Omental fat pad (tissue), 4 donors: ENCODE data around the gene UMODL1. TPM values are rescaled to one million over a fixed set of nuclear protein-coding genes. Genes with fewer than 3 reads are reported as not detected.

Source experiments
- ATAC-seq: fragments of 150-250 bp; one replicate; pipeline ENCODE4 v1.9.1; 2016; ENCODE audit warnings: mild to moderate bottlenecking, moderate library complexity; ENCODE audit not compliant: low FRiP score
- DNase-seq: peaks from one replicate; pipeline ENCODE4 v3.0.0-alpha.2; 2019; ENCODE audit warnings: low spot score
- total RNA-seq, 4 donors: library from RNA; depleted of rRNA; stranded (reverse); fragments of >200 nt; gene quantifications; one replicate each; pipeline ENCODE4 v1.1.0, GENCODE V29; 2016
- TF ChIP-seq, protein P1 (sequence below), 3 donors: fragments of 450-650 bp; IDR thresholded peaks; one replicate each; pipeline ENCODE4 v1.5.1; 2016 to 2017; ENCODE audit warnings: antibody characterized with exemption in 3 of 3, mild to moderate bottlenecking in 3 of 3, moderate library complexity in 2 of 3

The UMODL1 gene
- total RNA-seq, 4 donors from 2014 or later, result not detected

DNA sequence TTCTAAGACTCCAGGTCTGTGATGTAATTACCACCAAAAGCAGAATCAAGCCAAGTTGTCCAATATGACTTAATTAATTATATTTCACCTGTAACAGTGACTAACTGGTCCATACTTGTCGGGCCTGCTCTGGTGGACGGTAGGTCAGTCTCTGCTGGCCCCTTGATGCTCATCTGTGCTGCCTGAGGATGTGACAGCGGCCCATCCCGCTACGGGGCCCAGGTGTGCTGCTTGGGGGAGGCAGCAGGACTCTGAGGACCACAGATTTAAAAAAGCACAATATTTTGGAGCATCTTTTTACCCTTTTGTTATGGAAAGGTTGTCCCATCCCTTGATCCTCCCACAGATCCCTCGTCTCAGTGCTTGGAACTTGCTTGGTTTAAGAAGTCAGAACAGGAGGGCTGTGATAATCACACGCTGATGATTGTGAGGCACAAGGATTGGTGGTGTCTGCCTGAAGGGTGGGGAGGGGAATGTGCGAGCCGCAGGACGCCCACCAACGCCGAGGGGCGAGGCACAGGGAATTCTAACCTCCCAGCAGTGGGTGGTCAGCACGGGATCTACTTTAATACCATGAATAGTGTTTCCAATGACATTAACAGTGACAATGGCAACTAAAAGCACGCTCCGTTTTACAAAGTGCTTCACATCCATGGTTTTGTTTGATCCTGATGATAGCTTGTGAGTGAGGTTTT, 27.8 kb upstream of the UMODL1 start:
- no peak for DNase-seq
- ATAC-seq, result no peak
- TF ChIP-seq, protein P1, sequence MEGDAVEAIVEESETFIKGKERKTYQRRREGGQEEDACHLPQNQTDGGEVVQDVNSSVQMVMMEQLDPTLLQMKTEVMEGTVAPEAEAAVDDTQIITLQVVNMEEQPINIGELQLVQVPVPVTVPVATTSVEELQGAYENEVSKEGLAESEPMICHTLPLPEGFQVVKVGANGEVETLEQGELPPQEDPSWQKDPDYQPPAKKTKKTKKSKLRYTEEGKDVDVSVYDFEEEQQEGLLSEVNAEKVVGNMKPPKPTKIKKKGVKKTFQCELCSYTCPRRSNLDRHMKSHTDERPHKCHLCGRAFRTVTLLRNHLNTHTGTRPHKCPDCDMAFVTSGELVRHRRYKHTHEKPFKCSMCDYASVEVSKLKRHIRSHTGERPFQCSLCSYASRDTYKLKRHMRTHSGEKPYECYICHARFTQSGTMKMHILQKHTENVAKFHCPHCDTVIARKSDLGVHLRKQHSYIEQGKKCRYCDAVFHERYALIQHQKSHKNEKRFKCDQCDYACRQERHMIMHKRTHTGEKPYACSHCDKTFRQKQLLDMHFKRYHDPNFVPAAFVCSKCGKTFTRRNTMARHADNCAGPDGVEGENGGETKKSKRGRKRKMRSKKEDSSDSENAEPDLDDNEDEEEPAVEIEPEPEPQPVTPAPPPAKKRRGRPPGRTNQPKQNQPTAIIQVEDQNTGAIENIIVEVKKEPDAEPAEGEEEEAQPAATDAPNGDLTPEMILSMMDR (IDR thresholded peaks at IDR 0.05), result no peak

DNA sequence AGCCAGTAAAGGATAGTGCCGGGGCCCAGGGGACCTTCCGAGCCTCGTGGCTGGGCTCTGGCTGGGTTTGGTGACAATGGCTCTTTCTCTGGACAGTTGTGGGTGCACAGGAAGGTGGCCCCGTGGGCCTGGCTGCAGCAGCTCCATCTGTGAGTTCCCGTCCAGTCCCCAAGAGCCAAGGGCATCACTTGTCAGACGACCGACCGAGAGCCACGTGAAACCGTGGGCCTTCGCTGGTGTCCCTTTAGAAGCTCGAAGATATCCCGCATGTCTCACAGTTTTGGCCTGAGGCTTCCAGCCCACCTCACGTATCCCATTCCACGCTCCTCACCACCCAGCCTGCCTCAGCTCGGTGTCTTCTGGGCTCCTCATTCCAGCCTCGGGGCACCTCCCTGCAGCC, 27.2 kb upstream of the UMODL1 start:
- TF ChIP-seq, protein P1 (IDR thresholded peaks at IDR 0.05), result no peak
- ATAC-seq (no peak), DNase-seq (no peak)

DNA sequence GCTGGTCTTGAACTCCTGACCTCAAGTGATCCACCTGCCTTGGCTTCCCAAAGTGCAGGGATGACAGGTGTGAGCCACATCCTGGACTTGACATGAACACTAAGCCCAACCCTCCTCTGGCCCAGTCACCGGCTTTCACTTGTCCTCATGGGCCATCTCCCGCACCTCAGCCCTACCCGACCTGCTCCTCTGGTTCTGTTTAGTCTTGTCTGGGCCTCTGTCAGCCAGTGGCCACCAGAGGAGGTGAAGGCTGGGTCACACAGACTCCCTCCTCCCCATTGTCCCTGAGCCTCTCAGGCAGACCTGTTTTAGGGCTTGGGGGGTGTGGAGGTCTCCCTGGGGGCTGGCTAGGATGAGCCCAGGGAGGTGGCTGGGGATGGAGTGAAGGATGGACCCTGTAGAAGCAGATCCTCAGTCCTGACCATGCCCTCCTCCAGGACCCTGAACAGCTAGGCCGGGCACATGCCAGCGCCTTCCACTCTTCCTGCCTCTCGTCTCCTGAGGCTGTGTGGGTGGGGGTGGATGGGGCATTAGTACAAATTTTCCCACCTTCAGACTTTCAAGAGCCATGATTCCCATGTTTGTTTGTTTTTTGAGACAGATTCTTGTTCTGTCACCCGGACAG, 26.1 kb upstream of the UMODL1 start:
- no peak for ATAC-seq
- no peak for DNase-seq

DNA sequence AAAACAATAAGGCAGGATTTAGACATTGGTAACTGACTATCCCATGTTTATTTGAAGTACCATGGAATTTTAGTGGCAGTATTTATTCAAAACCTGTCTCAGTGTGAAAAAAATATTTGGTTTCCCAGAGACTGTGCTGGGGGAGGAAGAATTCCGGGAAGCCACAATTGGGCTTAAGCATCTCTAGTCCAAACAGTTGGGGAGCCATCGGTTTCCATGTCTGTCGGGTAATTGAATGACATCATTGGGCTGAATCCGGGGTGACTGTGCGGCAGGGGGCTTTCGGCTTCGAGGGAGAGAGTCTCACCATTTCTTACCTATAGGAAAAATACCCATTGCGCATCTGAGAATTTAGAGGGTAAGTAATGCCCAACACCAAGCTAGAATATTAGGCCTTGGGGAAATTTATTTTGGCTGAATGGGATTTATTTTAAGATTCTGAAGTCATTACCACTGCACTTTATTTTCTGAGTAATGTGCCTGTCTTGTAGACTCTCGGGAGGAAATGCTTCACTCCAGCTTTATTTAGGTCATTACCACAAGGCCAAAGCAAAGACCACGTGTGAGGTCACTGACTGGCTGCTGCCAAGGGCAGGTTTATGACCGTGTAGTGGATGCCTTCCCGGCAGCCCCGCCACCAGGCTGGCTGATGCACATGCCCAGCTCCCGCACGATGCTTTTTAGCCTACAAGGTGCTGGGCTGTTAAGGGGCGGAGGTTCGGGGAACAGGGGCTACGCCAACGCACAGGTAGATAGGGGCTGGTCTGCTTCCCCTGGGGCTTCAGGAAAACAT, 23.1 kb upstream of the UMODL1 start:
- no peak for DNase-seq

More for the DNA sequence above, 26.1 kb upstream of the UMODL1 start:
- TF ChIP-seq, protein P1 (IDR thresholded peaks at IDR 0.05), result no peak

DNA sequence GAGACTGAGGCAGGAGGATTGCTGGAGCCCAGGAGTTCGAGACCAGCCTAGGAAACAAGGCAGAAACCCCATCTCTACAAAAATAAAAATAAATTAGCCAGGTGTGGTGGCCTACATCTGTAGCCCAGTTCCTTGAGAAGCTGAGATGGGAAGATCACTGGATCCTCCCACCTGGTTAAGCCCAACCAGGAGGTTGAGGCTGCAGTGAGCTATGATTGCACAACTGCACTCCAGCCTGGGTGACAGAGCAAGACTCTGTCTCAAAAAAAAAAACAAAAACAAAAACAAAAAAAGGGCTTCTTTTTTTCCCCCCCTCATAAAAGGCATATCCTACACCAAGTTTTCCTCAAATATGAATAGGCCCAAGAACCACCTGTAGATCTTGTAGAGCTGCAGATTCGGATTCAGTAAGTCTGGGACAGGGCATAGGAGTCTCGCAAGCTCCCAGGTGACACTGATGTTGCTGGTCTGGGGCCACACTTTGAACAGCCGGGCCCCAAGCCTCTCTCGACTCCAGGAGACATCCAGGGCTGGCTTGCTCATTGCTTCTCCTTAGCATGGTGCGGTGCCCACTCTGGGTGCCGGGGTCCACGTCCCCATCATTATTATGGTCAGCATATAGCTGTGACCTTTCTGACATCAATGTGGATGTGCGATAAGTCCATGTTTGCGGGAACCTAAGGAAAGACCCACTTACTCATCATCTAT, 22.1 kb upstream of the UMODL1 start:
- DNase-seq (no peak), ATAC-seq (no peak)
- TF ChIP-seq, protein P1 (IDR thresholded peaks at IDR 0.05), result no peak

More for the DNA sequence above, 23.1 kb upstream of the UMODL1 start:
- TF ChIP-seq, protein P1 (IDR thresholded peaks at IDR 0.05), result no peak
- ATAC-seq, result no peak

DNA sequence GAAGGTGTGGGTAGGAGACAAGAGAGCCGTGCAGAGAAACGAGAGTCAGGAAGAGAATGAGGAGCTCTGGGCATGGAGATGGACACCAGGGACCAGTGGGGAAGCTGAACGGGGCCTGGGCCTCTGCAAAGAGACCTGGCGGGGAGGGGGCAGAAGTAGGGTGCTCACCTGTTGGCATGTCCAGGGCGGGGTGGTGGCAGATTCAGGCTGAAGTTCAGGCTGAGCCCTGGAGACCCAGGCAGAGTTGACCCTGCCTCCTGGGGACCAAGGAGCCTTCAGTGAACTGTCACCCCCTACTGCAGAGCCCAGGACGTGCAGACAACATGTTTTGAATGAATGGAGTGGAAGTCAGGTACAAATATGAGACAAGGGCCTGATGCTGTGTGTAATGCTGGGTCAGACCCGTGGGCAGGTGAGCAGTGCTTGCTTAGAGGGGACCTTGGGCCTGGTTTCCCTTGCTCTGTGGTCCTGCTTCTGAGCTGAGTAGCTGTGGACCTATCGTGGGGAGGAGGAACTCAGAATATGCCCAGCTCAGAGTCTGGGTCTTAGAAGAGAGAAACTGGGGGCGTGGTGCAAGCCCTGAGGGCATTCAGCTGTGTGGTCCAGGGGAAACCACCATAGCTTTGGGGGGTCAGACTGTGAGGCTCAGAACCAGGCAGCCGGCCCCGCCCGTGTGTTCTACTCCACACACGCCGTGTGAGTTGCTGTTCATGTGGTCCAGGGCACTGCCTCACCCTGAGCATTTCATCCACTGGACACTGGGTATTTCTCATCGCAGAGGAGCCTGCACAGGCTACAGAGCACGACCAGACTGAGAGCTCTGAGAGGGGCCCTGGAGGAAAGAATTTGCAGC, 21.3 kb upstream of the UMODL1 start:
- DNase-seq (no peak), ATAC-seq (no peak)
- TF ChIP-seq, protein P1 (IDR thresholded peaks at IDR 0.05), result no peak
